IMR-90 (cell line): Measurements from ENCODE around the gene DBP. TPM values are rescaled to one million over a fixed set of nuclear protein-coding genes. Genes with fewer than 3 reads are reported as not detected.

Experiments
- NFE2L2 ChIP-seq: fragments of 150-350 bp; IDR thresholded peaks from 2 replicates; pipeline ENCODE4 v1.6.1; 2016; ENCODE audit warnings: low read depth, mild to moderate bottlenecking, low read length
- USF2 ChIP-seq: fragments of 150-350 bp; IDR thresholded peaks from 2 replicates; pipeline ENCODE4 v1.6.1; 2017; ENCODE audit warnings: mild to moderate bottlenecking, antibody characterized with exemption, low read length, low read depth
- polyA plus RNA-seq, 3 experiments: library from polyadenylated mRNA; depleted of rRNA; stranded (reverse); fragments of >200 nt; gene quantifications; 2 replicates each; pipeline ENCODE4 v1.2.3, GENCODE V29; 2012; ENCODE audit warnings: low replicate concordance in 1 of 3
- total RNA-seq: library from RNA; depleted of rRNA; stranded (reverse); fragments of >200 nt; gene quantifications from 2 replicates; pipeline ENCODE4 v1.2.3, GENCODE V29; 2012

Gene DBP
- total and polyA plus RNA-seq, 2 of the 4 experiments (the other 2 are of a cell fraction) = 3.0 to 3.6 TPM

- no peak for TF ChIP-seq USF2
- no peak for TF ChIP-seq NFE2L2
Measured at GRCh38 chr19:48637948-48638830, 1.0 kb upstream of the DBP start (continued).
